Measurements from ENCODE around the gene CDK19.

GRCh38 chr6:110672122-110672521 is 143.1 kb downstream of the CDK19 start:
- no peak for TF ChIP-seq L3MBTL2 (conservative IDR thresholded peaks at IDR 0.05)
- no peak for TF ChIP-seq ARNT (IDR thresholded peaks at IDR 0.05)
- TF ChIP-seq FOXM1 (IDR thresholded peaks at IDR 0.05; ENCODE audit: borderline replicate concordance): no peak
- TF ChIP-seq PKNOX1 (IDR thresholded peaks at IDR 0.05): no peak
- TF ChIP-seq SP1 (IDR thresholded peaks at IDR 0.05): no peak

Measured in HEK293T (cell line).